ENCODE data around the gene DCAKD. TPM values are rescaled to one million over a fixed set of nuclear protein-coding genes. Genes with fewer than 3 reads are reported as not detected.
A peak's percentile ranks its signal among the peaks of the same experiment; 100 is the strongest.

DCAKD gene
- total RNA-seq, 1 experiment from 2014 or later = 48.3 TPM

- H2BK15ac ChIP-seq (ENCODE audit: low read depth, low read length) = 0 out of 2 replicates have a peak overlapping the region, but pooled peaks have one; percentile 49
- H3K27ac ChIP-seq (ENCODE audit: insufficient read length, low read depth, low read length) = no peak overlapping the region
- Mint-ChIP-seq H3K27ac (0 out of 7 replicates have a peak overlapping the region, but pooled peaks of 1 of the 3 experiments have one; percentile 51), H3K9me3 (no peaks in the 10 kb centered on the region), H3K4me1 (peaks cover 34 to 51% of the 10 kb centered on the region in 2 experiments), H3K4me3 (no peak overlapping the region; a peak in 1 of 5 replicates), H3K27me3 (ENCODE audit: low read depth) (peaks cover 30% of the 10 kb centered on the region), H3K36me3 (ENCODE audit: insufficient read depth in 1 of 3, low read depth in 3 of 3) (no peaks in the 10 kb centered on the region)
- H3K79me1 ChIP-seq (ENCODE audit: insufficient read depth, low read depth, low read length, poor library complexity, severe bottlenecking) = no peaks in the 10 kb centered on the region
- no peak overlapping the region for H3K23ac ChIP-seq (ENCODE audit: insufficient read length, low read depth, low read length)
- H3K4me2 ChIP-seq (ENCODE audit: insufficient read depth, insufficient read length, low read length) = no peak overlapping the region
- H3K18ac ChIP-seq (ENCODE audit: insufficient read length, low read depth, low read length) = no peak overlapping the region
- no peak overlapping the region for H2BK12ac ChIP-seq (ENCODE audit: insufficient read length, low read depth, low read length)
- H2BK20ac ChIP-seq (ENCODE audit: low read depth, low read length, poor library complexity, severe bottlenecking) = no peak overlapping the region
- no peak overlapping the region for H4K5ac ChIP-seq (ENCODE audit: insufficient read length, low read depth, low read length)
- H3K14ac ChIP-seq (ENCODE audit: insufficient read depth, low read length) = no peak overlapping the region
- no peak overlapping the region for H4K8ac ChIP-seq (replicated peaks; ENCODE audit: insufficient read length, low read depth, low read length)
- no peak overlapping the region for H2BK5ac ChIP-seq (ENCODE audit: insufficient read length, low read length)
- TF ChIP-seq CTCF (conservative IDR thresholded peaks at IDR 0.05) = peak; percentile 12; the same call in 1 of the 3 replicates
- H3K23me2 ChIP-seq (ENCODE audit: insufficient read length, low read depth, low read length, poor library complexity, severe bottlenecking) = no peaks in the 10 kb centered on the region
- H3K4ac ChIP-seq (ENCODE audit: low read depth, low read length) = no peak overlapping the region
- no peak overlapping the region for H2AK5ac ChIP-seq (ENCODE audit: insufficient read length, low read length)
- no peak overlapping the region for H2BK120ac ChIP-seq (ENCODE audit: low read depth, low read length, poor library complexity, severe bottlenecking)
- H3K9ac ChIP-seq (ENCODE audit: extremely low read depth, insufficient read length, low read length) = no peak overlapping the region
- no peak overlapping the region for H2AFZ ChIP-seq (ENCODE audit: low read length)
- no peak overlapping the region for H3T11ph ChIP-seq (ENCODE audit: low read length)
- H3K79me2 ChIP-seq (ENCODE audit: insufficient read depth, low read length) = no peaks in the 10 kb centered on the region
- no peak overlapping the region for H3K56ac ChIP-seq (ENCODE audit: insufficient read length, low read depth, low read length)
- no peaks in the 10 kb centered on the region for H3K27me3 ChIP-seq (ENCODE audit: insufficient read depth, low read length)
- H4K91ac ChIP-seq (ENCODE audit: insufficient read length, low read depth, low read length) = no peak overlapping the region
- H3K4me1 ChIP-seq (ENCODE audit: insufficient read depth, low read length) = peaks cover 12% of the 10 kb centered on the region; the same call in 1 of the 2 replicates
- no peak for DNase-seq
- no peaks in the 10 kb centered on the region for H3K9me3 ChIP-seq (ENCODE audit: control insufficient read depth, low read depth, low read length)
- H4K20me1 ChIP-seq (ENCODE audit: control insufficient read depth, insufficient read depth, insufficient read length) = no peaks in the 10 kb centered on the region
- WGBS (ENCODE audit: extremely low coverage, insufficient read length, low lambda C conversion rate) = no CpG with 5 or more reads among the region's 10 CpGs
Measured at GRCh38 chr17:45006927-45007461, 44.4 kb downstream of the DCAKD start.

Data from H9 (cell line).